K562 (cell line): Measurements from ENCODE around the gene LRRK2. TPM values are rescaled to one million over a fixed set of nuclear protein-coding genes. Genes with fewer than 3 reads are reported as not detected.
A peak's percentile ranks its signal among the peaks of the same experiment; 100 is the strongest.

Source experiments
- ATAC-seq: fragments of 200-7000 bp; cut with Tn5 transposase; 3 replicates; pipeline ENCODE4 v1.9.1; 2020; ENCODE audit warnings: moderate library complexity
- BruUV-seq: library from RNA; stranded (reverse); fragments of 400-500 nt; replicated peaks from 2 replicates; lab custom pipeline; 2021; lab: Mats Ljungman, UMichigan
- CTCF ChIA-PET: fragments of 300-600 bp; formaldehyde crosslinking; extraction: SDS; loops from one replicate; lab custom pipeline; 2021; ENCODE audit warnings: low intra/inter-chr PET ratio; lab: Yijun Ruan, JAX
- POLR2A ChIA-PET: fragments of 300-600, 350-650 bp; sonication (Branson Sonifier 250); formaldehyde crosslinking; extraction: SDS; loops from one replicate; lab custom pipeline; 2021; ENCODE audit warnings: antibody characterized with exemption, inconsistent platforms; lab: Yijun Ruan, JAX
- DNase-seq, 4 experiments: peaks; one replicate each; pipeline versions ENCODE4 v3.0.0 to v3.0.0-alpha.2; 2011 to 2018; ENCODE audit warnings: low spot score in 3 of 4, mixed read lengths in 3 of 4; ENCODE audit errors: extremely low read depth in 1 of 4
- FAIRE-seq: peaks from 2 replicates; lab custom pipeline; 2011; peaks lifted over from hg19 to GRCh38; lab: Jason Lieb, UNC
- H2AFZ ChIP-seq: 2 replicates; pipeline ENCODE4 v1.6.0; 2011; ENCODE audit warnings: low read depth, low read length, control low read depth, inconsistent platforms
- H3K27ac ChIP-seq: fragments of 200-600 bp; 3 replicates; pipeline ENCODE4 v1.8.0; 2011; ENCODE audit warnings: low read depth, mild to moderate bottlenecking, control low read depth, inconsistent platforms, low read length, moderate library complexity, mixed read lengths; ENCODE audit errors: extremely low read depth
- H3K27me3 ChIP-seq, 2 experiments: fragments of 300-600 bp in 1 of 2; 2 replicates in 1 of 2; 3 replicates in 1 of 2; pipeline versions ENCODE4 v1.6.0 to v1.8.0; 2011; ENCODE audit warnings: inconsistent platforms in 2 of 2, low read length in 2 of 2, mild to moderate bottlenecking in 1 of 2, mixed read lengths in 1 of 2, moderate library complexity in 1 of 2; ENCODE audit not compliant: control insufficient read depth in 2 of 2, insufficient read depth in 2 of 2
- H3K36me3 ChIP-seq: fragments of 300-600 bp; 3 replicates; pipeline ENCODE4 v1.8.0; 2011; ENCODE audit warnings: mild to moderate bottlenecking, low read length, inconsistent platforms; ENCODE audit not compliant: control insufficient read depth, insufficient read depth
- H3K4me1 ChIP-seq, 2 experiments: fragments of 200-600 bp in 1 of 2; replicated peaks in 1 of 2; 2 replicates in 1 of 2; 3 replicates in 1 of 2; pipeline versions ENCODE4 v1.5.1 to v1.8.0; 2011; ENCODE audit warnings: inconsistent platforms in 2 of 2, low read length in 2 of 2, mild to moderate bottlenecking in 1 of 2, mixed read lengths in 1 of 2, moderate library complexity in 1 of 2; ENCODE audit not compliant: control insufficient read depth in 2 of 2, insufficient read depth in 2 of 2
- H3K4me2 ChIP-seq: 2 replicates; pipeline ENCODE4 v1.6.1; 2011; ENCODE audit warnings: low read length, control low read depth, inconsistent platforms, mixed read lengths; ENCODE audit not compliant: insufficient read depth
- H3K4me3 ChIP-seq: fragments of 200-600 bp; sonication (generic), shearing (Covaris generic); 2 replicates; pipeline ENCODE4 v1.5.1; 2016; ENCODE audit warnings: control low read depth, inconsistent platforms
- H3K79me2 ChIP-seq: fragments of 200-600 bp; 3 replicates; pipeline ENCODE4 v1.8.0; 2011; ENCODE audit warnings: low read length, inconsistent platforms; ENCODE audit not compliant: control insufficient read depth, insufficient read depth
- H3K9ac ChIP-seq, 2 experiments: 2 replicates each; pipeline versions ENCODE4 v1.6.0 to v1.6.1; 2011; ENCODE audit warnings: low read depth in 2 of 2, low read length in 2 of 2, control low read depth in 1 of 2, inconsistent platforms in 1 of 2, mild to moderate bottlenecking in 1 of 2, mixed read lengths in 1 of 2; ENCODE audit not compliant: insufficient read depth in 1 of 2
- H3K9me1 ChIP-seq: one replicate; pipeline ENCODE4 v1.6.0; 2011; ENCODE audit warnings: inconsistent platforms, mild to moderate bottlenecking, low read length, moderate library complexity; ENCODE audit not compliant: control insufficient read depth, insufficient read depth
- H3K9me3 ChIP-seq: replicated peaks from 2 replicates; pipeline ENCODE4 v1.5.1; 2011; ENCODE audit warnings: low read depth, low read length, inconsistent platforms; ENCODE audit not compliant: control insufficient read depth, insufficient read depth
- H4K20me1 ChIP-seq: replicated peaks from 2 replicates; pipeline ENCODE4 v1.6.1; 2011; ENCODE audit warnings: low read length, inconsistent platforms, mixed read lengths; ENCODE audit not compliant: control insufficient read depth, insufficient read depth
- ATF2 ChIP-seq: sonication (generic); formaldehyde crosslinking; IDR thresholded peaks from 2 replicates; pipeline ENCODE4 v1.8.1; 2022; ENCODE audit warnings: missing genetic modification reagents
- HDGF ChIP-seq: fragments of 450-650 bp; IDR thresholded peaks from 2 replicates; pipeline ENCODE4 v1.6.1; 2016
- MAFF ChIP-seq: IDR thresholded peaks from 2 replicates; pipeline ENCODE4 v1.6.1; 2012; ENCODE audit warnings: low read length, improper control_type of control experiment
- NONO ChIP-seq, 2 experiments: fragments of 200-400 bp in 1 of 2; fragments of 450-650 bp in 1 of 2; formaldehyde crosslinking in 1 of 2; IDR thresholded peaks; 2 replicates each; pipeline ENCODE4 v1.6.1; 2017; ENCODE audit warnings: low read depth in 2 of 2, mild to moderate bottlenecking in 2 of 2, moderate library complexity in 2 of 2, low read length in 1 of 2
- NR2C2 ChIP-seq, 2 experiments: fragments of 200-800 bp in 1 of 2; sonication (Bioruptor generic) in 1 of 2; sonication (generic) in 1 of 2; formaldehyde crosslinking in 1 of 2; IDR thresholded peaks; 2 replicates each; pipeline versions ENCODE4 v1.6.1 to v1.8.0; 2016 to 2022; ENCODE audit warnings: mild to moderate bottlenecking in 1 of 2, missing compliant biosample characterization in 1 of 2, missing genetic modification characterization in 1 of 2, missing genetic modification reagents in 1 of 2
- PCBP1 ChIP-seq: fragments of 200-400 bp; formaldehyde crosslinking; IDR thresholded peaks from 2 replicates; pipeline ENCODE4 v1.6.1; 2018; ENCODE audit warnings: mild to moderate bottlenecking, low read depth, low read length; ENCODE audit not compliant: poor library complexity, severe bottlenecking
- POLR2AphosphoS2 ChIP-seq: IDR thresholded peaks from 2 replicates; pipeline ENCODE4 v1.6.1; 2012; ENCODE audit warnings: low read length, improper control_type of control experiment
- POLR3A ChIP-seq: IDR thresholded peaks from 2 replicates; pipeline ENCODE4 v1.6.1; 2011; ENCODE audit warnings: borderline replicate concordance, mild to moderate bottlenecking, moderate library complexity; ENCODE audit not compliant: insufficient read length, insufficient read depth; ENCODE audit errors: extremely low read depth
- RHOXF2B ChIP-seq: fragments of 250-450 bp; sonication (Bioruptor Pico); conservative IDR thresholded peaks from 2 replicates; pipeline ENCODE4 v1.5.1; 2021
- TAF9B ChIP-seq: fragments of 450-650 bp; IDR thresholded peaks from 2 replicates; pipeline ENCODE4 v1.6.1; 2018; ENCODE audit warnings: mild to moderate bottlenecking; ENCODE audit not compliant: partially characterized antibody
- TARDBP ChIP-seq: fragments of 450-650 bp; IDR thresholded peaks from 2 replicates; pipeline ENCODE4 v1.6.1; 2016
- ZNF121 ChIP-seq: sonication (generic); formaldehyde crosslinking; conservative IDR thresholded peaks from 2 replicates; pipeline ENCODE4 v1.8.0; 2022; ENCODE audit warnings: missing genetic modification reagents
- ZNF23 ChIP-seq: fragments of 250-450 bp; sonication (Bioruptor Pico); IDR thresholded peaks from 2 replicates; pipeline ENCODE4 v1.4.0; 2020; ENCODE audit warnings: mild to moderate bottlenecking
- ZNF239 ChIP-seq: fragments of 250-450 bp; sonication (Bioruptor Pico); IDR thresholded peaks from 2 replicates; pipeline ENCODE4 v1.4.0; 2020; ENCODE audit warnings: mild to moderate bottlenecking
- ZNF280A ChIP-seq: fragments of 450-650 bp; IDR thresholded peaks from 2 replicates; pipeline ENCODE4 v1.6.1; 2018; ENCODE audit warnings: mild to moderate bottlenecking, low read depth; ENCODE audit not compliant: partially characterized antibody
- ZNF282 ChIP-seq: sonication (generic); formaldehyde crosslinking; IDR thresholded peaks from 2 replicates; pipeline ENCODE4 v1.8.1; 2023; ENCODE audit warnings: missing genetic modification reagents
- ZNF696 ChIP-seq: fragments of 250-450 bp; sonication (Bioruptor Pico); conservative IDR thresholded peaks from 2 replicates; pipeline ENCODE4 v1.4.0; 2020; ENCODE audit warnings: mild to moderate bottlenecking, moderate library complexity
- WGBS: fragments of 100-300 bp; shearing (Covaris generic); methylation state at CpG from one replicate; pipeline ENCODE4 v1.1.6; 2016; ENCODE audit warnings: low coverage, mixed read lengths; ENCODE audit not compliant: insufficient coverage; ENCODE audit errors: missing lambda C conversion rate; 5-methylcytosine and 5-hydroxymethylcytosine counted together
- in situ Hi-C: fragments of 300-500 bp; cut with MboI; formaldehyde crosslinking; loops from 4 replicates; pipeline ENCODE4 v1.15.0; 2018; ENCODE audit warnings: inconsistent platforms, mixed read lengths
- intact Hi-C: fragments of 100-400 bp; cut with micrococcal nuclease; formaldehyde crosslinking; loops from 2 replicates; pipeline ENCODE4 v1.14.2; 2022
- polyA plus RNA-seq, 8 experiments: library from polyadenylated mRNA; depleted of rRNA in 4 of 8; stranded (reverse) in 5 of 8; unstranded in 3 of 8; fragments of >200 nt; fragmentation: Nextera tagmentation in 2 of 8; fragmentation: Illumina TruSeq in 1 of 8; extraction: Ambion mirVana in 2 of 8; extraction: Trizol in 1 of 8; gene quantifications; 2 replicates each; pipeline versions ENCODE4 v1.2.1 to v1.2.3, GENCODE V29; 2011 to 2014; ENCODE audit warnings: inconsistent platforms in 1 of 8, missing spikeins in 1 of 8
- total RNA-seq, 7 experiments: library from RNA; depleted of rRNA in 6 of 7; stranded (reverse); fragments of >200 nt in 6 of 7; fragmentation: Illumina TruSeq in 2 of 7; extraction: Trizol in 2 of 7; gene quantifications; 2 replicates each; pipeline versions ENCODE4 v1.2.1 to v1.2.3, GENCODE V29; 2011 to 2021; ENCODE audit warnings: low replicate concordance in 1 of 7

The LRRK2 gene
- total and polyA plus RNA-seq, 9 of the 15 experiments (the other 6 are each of a cell fraction or from before 2014, with no cell fraction given), result 0.03 to 0.89 (median 0.31) TPM

GRCh38 chr12:40336573-40337199 lies 111.9 kb downstream of the LRRK2 start (continued):
- peak; percentile 57; the same call in 1 of the 2 replicates for TF ChIP-seq MAFF

- ChIA-PET POLR2A (no interaction called here), CTCF (no interaction called here)
- Histone ChIP-seq H4K20me1 (no peaks in the 10 kb centered on the region), H3K9me3 (no peaks in the 10 kb centered on the region), H3K4me1 (no peaks in the 10 kb centered on the region), H3K79me2 (no peaks in the 10 kb centered on the region), H3K9ac (no peak overlapping the region), H3K27ac (no peak overlapping the region), H3K4me2 (no peak overlapping the region), H3K4me3 (no peak overlapping the region), H3K36me3 (no peaks in the 10 kb centered on the region), H2AFZ (no peak overlapping the region), H3K9me1 (no peaks in the 10 kb centered on the region), H3K27me3 (no peaks in the 10 kb centered on the region)
- no peak for FAIRE-seq
- WGBS, result 0% methylated on average over 1 of the region's 1 CpG
- TF ChIP-seq POLR3A, result no peak
- TF ChIP-seq ATF2 (CRISPR knock-in tag), result no peak
- no peak for TF ChIP-seq POLR2AphosphoS2
- TF ChIP-seq HDGF, result no peak
- no peak for TF ChIP-seq TAF9B
- no peak for TF ChIP-seq ZNF696 (CRISPR knock-in tag)
- no peak for TF ChIP-seq ZNF121 (CRISPR knock-in tag)
- no peak for TF ChIP-seq NONO (IDR thresholded peaks at IDR 0.05; ENCODE audit: low read depth in 2 of 2, low read length in 1 of 2)
- TF ChIP-seq NR2C2 (CRISPR knock-in tag; IDR thresholded peaks at IDR 0.05), result no peak
- TF ChIP-seq NR2C2 (tag; IDR thresholded peaks at IDR 0.05), result no peak
- no peak for TF ChIP-seq RHOXF2B (CRISPR knock-in tag)
- no peak for TF ChIP-seq TARDBP
- no peak for TF ChIP-seq PCBP1
- TF ChIP-seq ZNF23 (CRISPR knock-in tag), result no peak
- no peak for TF ChIP-seq ZNF280A
- no peak for TF ChIP-seq ZNF239 (CRISPR knock-in tag)
- TF ChIP-seq ZNF282 (CRISPR knock-in tag), result no peak
- no peak for ATAC-seq
- in situ Hi-C loops (no loop called here), intact Hi-C loops (no loop called here)
- no peak for DNase-seq
- no TSS peak for BruUV-seq
Measured at GRCh38 chr12:40338071-40338470, 113.3 kb downstream of the LRRK2 start.
